Measurements from ENCODE around the gene PITX3.

Gene PITX3

DNA sequence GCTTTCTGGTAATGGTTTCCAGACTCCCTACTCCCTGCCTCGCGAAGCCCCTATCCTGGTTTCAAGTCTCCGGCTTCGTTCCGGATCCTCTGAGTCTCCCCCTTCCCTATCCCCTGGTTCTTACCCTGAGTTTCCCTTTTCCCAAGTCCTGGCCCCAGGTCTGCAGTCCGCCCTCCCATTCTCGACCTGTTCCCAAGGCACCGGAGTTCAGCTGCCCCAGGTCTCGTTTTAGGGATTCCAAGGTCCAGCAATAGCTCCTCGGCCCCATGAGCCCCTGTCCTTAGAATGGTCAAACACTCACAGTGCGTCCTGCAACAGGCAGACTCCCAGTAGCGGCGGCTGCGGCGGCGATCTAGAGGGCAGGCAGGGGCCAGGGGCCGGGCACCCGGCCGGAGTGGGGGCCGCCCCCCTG lies 274 bp downstream of the PITX3 start:
- in situ Hi-C loops (cut with MboI; ENCODE audit: low sequenced_read_pairs, unreplicated experiment): loop anchor here (5.0 to 25.0 kb wide), 2 partner anchors 111 to 346 kb away; no protein-coding TSS in a partner anchor
- no peak for TF ChIP-seq CTCF (IDR thresholded peaks at IDR 0.05; ENCODE audit: borderline replicate concordance, control extremely low read depth, extremely low read depth, insufficient read depth, missing control alignments)
- no peak for DNase-seq (ENCODE audit: low spot score)

- in situ Hi-C loops (cut with MboI; ENCODE audit: low sequenced_read_pairs, unreplicated experiment): loop anchor here (5.0 to 25.0 kb wide), 2 partner anchors 112 to 347 kb away; no protein-coding TSS in a partner anchor
- DNase-seq (ENCODE audit: low spot score): no peak
- TF ChIP-seq CTCF (IDR thresholded peaks at IDR 0.05; ENCODE audit: borderline replicate concordance, control extremely low read depth, extremely low read depth, insufficient read depth, missing control alignments): no peak
Measured at GRCh38 chr10:102240467-102241031, 763 bp downstream of the PITX3 start.

DNA sequence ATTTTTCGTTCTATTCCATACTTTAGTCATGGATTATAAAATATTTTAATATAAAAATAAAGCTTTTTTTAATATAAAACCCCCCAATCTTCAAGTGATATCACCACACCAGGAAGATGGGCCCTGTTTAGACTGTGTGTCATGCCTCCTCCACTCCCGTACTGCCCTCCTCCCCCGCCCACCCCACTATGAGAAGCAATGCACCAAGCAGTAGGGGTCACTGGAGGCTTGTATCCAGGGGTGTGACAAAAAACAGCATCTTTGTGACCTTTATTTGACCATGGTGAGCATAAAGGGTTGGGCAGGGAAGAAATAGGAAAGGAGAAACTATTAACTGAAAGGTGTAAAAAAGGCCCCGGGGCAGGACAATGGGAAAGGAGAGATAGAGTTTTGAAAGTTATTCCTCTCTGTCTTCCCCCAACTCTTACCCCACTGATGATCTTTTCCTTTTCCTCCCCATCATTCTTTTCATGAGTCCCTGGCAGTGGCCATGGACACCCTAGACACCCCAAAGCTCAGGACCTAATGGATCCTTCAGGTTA lies 3.5 kb downstream of the PITX3 start:
- in situ Hi-C loops (cut with MboI; ENCODE audit: low sequenced_read_pairs, unreplicated experiment): loop anchor here (25.0 kb wide), 1 partner anchor 350 kb away; no protein-coding TSS in a partner anchor
- DNase-seq (ENCODE audit: low spot score): no peak
- TF ChIP-seq CTCF (IDR thresholded peaks at IDR 0.05; ENCODE audit: borderline replicate concordance, control extremely low read depth, extremely low read depth, insufficient read depth, missing control alignments): no peak

DNA sequence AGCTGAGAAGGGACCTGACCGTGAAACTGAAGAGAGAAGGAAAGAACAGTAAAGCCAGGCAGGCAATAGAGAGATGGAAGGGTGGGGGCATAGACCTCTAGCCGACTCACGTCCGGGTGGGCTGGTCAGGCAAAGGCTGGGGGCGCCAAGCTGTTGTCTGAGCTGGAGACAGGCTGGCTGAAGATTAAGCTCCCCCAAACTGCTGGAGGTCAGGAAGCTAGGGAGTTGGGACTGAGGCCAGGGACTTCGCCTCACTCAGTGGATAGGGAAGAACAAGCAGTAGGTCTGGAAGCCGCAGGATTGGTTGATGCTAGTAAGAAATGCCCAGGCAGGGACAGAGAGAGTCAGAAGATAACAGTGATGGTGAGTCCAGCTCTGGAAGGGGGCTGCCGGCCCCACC lies 5.3 kb downstream of the PITX3 start:
- DNase-seq (ENCODE audit: low spot score): no peak
- in situ Hi-C loops (cut with MboI; ENCODE audit: low sequenced_read_pairs, unreplicated experiment): loop anchor here (25.0 kb wide), 1 partner anchor 351 kb away; no protein-coding TSS in a partner anchor
- no peak for TF ChIP-seq CTCF (IDR thresholded peaks at IDR 0.05; ENCODE audit: borderline replicate concordance, control extremely low read depth, extremely low read depth, insufficient read depth, missing control alignments)

DNA sequence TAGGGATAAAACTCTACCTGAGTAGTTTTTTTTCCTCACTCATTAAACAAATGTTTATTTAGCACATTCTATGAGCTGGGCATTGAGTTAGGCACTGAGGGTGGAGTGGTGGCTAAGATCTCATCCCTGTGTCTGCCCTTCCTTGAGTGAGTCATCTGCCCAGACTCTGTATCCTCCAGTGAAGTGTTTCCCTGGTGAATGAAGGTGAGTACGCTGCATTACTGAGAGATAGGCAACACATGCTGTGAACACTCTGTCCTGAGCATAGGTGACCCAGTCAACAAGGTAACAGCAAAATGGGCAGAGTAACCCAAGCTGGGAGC lies 5.8 kb downstream of the PITX3 start:
- no peak for DNase-seq (ENCODE audit: low spot score)
- TF ChIP-seq CTCF (IDR thresholded peaks at IDR 0.05; ENCODE audit: borderline replicate concordance, control extremely low read depth, extremely low read depth, insufficient read depth, missing control alignments): no peak
- in situ Hi-C loops (cut with MboI; ENCODE audit: low sequenced_read_pairs, unreplicated experiment): loop anchor here (25.0 kb wide), 1 partner anchor 352 kb away; no protein-coding TSS in a partner anchor

GRCh38 chr10:102234888-102235597 lies 6.3 kb downstream of the PITX3 start:
- in situ Hi-C loops (cut with MboI; ENCODE audit: low sequenced_read_pairs, unreplicated experiment): loop anchor here (25.0 kb wide), 1 partner anchor 352 kb away; no protein-coding TSS in a partner anchor
- no peak for TF ChIP-seq CTCF (IDR thresholded peaks at IDR 0.05; ENCODE audit: borderline replicate concordance, control extremely low read depth, extremely low read depth, insufficient read depth, missing control alignments)
- DNase-seq (ENCODE audit: low spot score): no peak

Data from GM13976 (cell line).